Fibroblast of lung (primary cell): ENCODE measurements around the gene MKNK1.

ENCODE experiments used
- CTCF ChIP-seq, 2 donors: IDR thresholded peaks in 1 of 2; conservative IDR thresholded peaks in 1 of 2; 1 replicate in 1 of 2; 2 replicates in 1 of 2; pipeline ENCODE4 v1.5.1; 2011 to 2012; ENCODE audit warnings: low read length in 2 of 2, control low read depth in 1 of 2, inconsistent platforms in 1 of 2, low read depth in 1 of 2, mild to moderate bottlenecking in 1 of 2
- EZH2 ChIP-seq: IDR thresholded peaks from 2 replicates; pipeline ENCODE4 v1.5.1; 2012; ENCODE audit warnings: low read length, control low read depth, mild to moderate bottlenecking; ENCODE audit errors: missing control alignments

- TF ChIP-seq EZH2, result no peak
- no peak for TF ChIP-seq CTCF (conservative IDR thresholded peaks at IDR 0.05 in 1 of 2, IDR thresholded peaks at IDR 0.05 in 1 of 2; ENCODE audit: low read depth in 1 of 2, low read length in 2 of 2)
Measured at GRCh38 chr1:46606255-46606965, 2.3 kb upstream of the MKNK1 start.
